HG03095 (cell line): ENCODE data around the gene CDC42BPA.
"Not testable (repeated sequence)": the region's sequence is repeated elsewhere in the genome, so short reads cannot be mapped to it uniquely, and the experiment has no call there.

Experiments used
- ATAC-seq: cut with Tn5 transposase; IDR thresholded peaks from one replicate; pipeline ENCODE4 v1.9.1; 2021; ENCODE audit warnings: moderate library complexity; ENCODE audit not compliant: unreplicated experiment

CDC42BPA gene

DNA sequence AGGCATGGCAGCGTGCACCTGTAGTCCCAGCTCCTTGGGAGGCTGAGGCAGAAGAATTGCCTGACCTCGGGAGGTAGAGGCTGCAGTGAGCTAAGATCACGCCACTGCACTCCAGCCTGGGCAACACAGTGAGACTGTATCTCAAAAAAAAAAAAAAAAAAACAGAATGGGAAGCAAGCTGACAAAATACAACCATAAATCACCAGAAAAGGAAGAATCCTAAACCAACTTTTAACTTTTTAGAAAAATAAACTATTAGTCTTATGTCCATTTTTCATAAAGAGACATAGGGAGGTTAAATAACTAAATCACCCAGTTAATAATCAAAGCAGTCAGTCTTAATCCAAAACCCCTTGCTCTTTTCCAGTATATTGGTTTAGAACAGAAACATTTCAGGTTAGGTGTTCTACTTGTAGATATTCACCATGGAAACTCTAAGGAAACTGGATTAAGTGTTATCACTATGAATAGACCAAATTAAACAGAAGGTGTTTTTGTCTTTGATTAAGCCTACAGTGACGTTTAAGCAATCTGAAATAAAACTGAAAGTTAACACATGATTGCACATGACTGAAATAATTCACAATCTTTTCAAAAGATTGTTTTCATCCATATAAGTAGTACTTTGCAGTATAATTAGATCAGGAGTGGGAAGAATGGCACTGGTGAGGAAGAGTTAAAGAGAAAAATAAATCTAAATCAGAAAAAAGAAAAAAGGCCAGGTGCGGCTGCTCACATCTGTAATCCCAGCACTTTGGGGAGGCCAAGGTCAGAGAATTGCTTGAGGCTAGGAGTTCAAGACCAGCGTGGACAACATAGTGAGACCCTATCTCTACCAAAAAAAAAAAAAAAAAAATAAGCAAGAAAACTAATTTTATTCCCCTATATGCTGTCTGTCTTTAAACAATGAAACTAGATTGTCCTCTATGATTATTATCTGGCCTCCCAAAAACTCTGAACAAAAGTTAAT is 9.6 kb downstream of the CDC42BPA start:
- no peak for ATAC-seq

- ATAC-seq: no peak
Measured at GRCh38 chr1:227306689-227307088, 11.6 kb downstream of the CDC42BPA start.

- ATAC-seq: no peak
Measured at GRCh38 chr1:227305894-227306626, 12.2 kb downstream of the CDC42BPA start.

- ATAC-seq: no peak
Measured at GRCh38 chr1:227304665-227305064, 13.6 kb downstream of the CDC42BPA start.

GRCh38 chr1:227303662-227304061 is 14.6 kb downstream of the CDC42BPA start:
- no peak for ATAC-seq

DNA sequence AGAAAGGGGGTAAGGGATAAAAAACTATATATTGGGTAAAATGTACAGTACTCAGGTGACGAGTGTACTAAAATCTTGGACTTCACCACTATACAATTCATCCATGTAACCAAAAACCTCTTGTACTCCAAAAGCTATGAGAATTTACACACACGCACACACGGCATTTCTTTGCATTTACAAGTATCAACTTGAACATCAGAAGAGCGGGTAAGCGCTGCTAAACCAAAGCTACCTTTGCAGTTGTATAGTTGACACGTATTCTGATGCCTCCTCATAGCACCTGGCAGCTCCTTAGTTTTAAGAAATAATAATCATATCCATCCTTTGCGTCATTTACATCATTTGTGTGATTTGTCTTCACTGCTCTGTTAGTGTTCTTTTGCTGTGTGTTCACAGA is 17.6 kb downstream of the CDC42BPA start:
- no peak for ATAC-seq

- no peak for ATAC-seq
Measured at GRCh38 chr1:227299688-227300087, 18.6 kb downstream of the CDC42BPA start.

DNA sequence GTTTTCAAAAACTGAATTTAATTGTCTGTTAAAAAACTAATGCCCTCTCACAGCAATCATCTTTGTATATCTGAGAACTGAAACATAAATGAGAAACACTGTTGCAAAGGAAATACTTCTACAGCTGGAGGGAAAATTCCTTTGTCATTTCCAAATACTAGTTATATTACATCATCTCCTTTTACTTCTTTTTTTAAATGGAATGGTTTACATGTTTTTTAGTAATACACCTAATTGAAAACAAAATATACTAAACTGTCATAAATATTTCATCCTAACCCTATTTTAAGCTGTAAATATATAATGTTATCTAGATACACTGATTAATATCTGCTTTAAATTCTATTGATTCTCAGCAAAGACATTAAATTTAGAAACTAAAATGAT is 19.1 kb downstream of the CDC42BPA start:
- ATAC-seq: no peak

- ATAC-seq: no peak
Measured at GRCh38 chr1:227298512-227299240, 19.6 kb downstream of the CDC42BPA start.

DNA sequence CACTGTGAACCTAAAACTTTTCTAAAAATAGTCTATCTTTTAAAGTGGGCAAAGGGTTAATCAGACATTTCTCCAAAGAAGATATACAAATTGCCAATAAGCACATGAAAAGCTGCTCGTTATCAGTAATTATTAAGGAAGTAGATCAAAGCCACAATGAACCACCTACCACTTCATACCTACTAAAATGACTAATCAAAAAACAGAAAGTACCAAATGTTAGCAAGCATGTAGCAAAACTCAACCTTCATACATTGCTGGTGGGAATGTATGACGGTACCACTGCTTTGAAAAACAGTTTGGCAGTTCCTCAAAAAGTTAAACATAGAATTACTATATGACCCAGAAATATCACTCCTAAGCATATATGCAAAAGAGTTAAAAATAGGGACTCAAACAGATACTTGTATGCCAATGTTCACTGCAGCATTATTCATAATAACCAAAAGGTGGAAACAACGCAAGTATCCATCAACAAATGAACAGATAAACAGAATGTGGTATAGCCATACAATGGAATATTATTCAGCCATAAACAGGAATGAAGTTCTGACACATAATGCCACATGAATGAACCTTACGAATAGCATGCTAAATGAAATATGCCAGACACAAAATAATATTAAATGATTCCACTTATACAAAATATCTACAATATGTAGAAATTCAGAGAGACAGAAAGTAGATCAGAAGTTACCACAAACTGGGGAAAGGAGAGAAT is 21.1 kb downstream of the CDC42BPA start:
- no peak for ATAC-seq

DNA sequence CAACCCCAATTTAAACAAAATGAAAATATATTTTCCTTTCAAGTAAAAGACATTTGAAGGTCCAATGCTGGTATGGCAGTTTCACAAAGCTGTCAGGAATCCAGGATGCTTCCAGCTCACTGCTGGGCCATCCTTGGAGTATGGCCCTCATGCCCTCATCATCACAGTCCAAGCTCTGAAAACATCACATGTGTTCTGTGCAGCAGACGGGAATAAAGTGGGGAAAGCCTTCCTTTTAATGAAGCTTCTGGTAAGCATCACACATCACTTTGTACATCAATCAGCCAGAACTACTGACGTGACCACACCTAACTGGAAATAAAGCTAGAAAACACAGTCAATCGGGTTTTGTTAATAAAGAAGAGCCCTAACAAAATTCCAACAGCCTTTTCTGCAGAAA is 22.7 kb downstream of the CDC42BPA start:
- ATAC-seq: no peak

DNA sequence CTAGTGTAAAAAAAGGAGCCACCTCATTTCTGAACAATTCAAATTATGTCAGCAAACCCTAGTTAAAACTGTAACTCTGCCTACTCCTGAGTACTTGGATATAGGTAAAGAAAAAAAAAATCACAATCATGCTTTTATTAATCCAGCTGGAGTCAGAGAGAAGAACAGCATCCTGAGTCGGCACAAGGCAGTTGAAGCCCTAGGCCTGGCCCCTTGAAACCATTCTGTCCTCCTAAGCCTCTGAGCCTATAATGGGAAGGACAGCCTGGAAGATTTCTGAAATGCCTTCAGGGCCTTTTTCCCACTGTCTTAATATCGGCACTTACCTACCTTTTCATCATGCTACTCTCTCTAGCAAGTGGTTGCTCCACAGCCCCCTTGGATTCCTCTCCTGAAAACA is 32.5 kb downstream of the CDC42BPA start:
- ATAC-seq: no peak

- ATAC-seq: no peak
Measured at GRCh38 chr1:227281371-227281770, 36.9 kb downstream of the CDC42BPA start.

- no peak for ATAC-seq
Measured at GRCh38 chr1:227280836-227281235, 37.5 kb downstream of the CDC42BPA start.

GRCh38 chr1:227276156-227276693 is 42.1 kb downstream of the CDC42BPA start:
- not testable (repeated sequence) for ATAC-seq

DNA sequence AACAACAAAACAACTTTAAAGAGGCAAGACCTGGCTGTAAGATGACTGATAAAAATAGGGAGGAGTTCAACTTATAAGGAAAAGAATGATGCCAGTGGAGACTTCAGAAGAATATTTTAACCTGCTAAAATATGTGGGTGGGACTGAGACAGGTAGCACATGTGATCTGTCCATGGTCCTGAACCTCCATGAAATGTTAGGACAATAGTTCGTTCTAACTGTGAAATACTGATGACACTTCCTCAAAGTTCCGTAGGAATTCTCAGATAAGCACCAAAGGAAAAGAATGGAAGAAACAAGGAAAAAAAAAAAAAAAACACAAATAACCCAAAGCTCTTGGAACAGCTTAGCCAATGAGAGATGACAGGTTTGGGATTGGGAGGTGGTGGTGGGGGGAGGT is 44.7 kb downstream of the CDC42BPA start:
- no peak for ATAC-seq

DNA sequence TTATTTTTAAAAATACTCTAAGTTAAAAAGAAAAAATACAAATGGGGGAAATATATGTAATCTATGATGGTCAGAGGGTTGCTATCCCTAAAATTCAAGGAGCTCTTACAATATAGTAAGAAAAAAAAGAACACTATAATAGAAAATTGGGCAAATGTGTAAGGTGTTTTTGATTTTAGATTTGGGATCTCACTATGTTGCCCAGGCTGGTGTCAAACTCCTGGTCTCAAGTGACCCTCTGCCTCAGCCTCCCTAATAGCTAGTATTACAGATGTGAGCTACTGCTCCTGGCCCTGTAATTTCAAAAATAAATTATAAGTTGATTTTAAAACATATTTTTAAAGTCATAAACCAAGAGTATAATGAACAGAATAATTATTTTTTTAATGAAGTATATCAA is 45.9 kb downstream of the CDC42BPA start:
- ATAC-seq: no peak

- no peak for ATAC-seq
Measured at GRCh38 chr1:227270554-227270953, 47.7 kb downstream of the CDC42BPA start.

- no peak for ATAC-seq
Measured at GRCh38 chr1:227268943-227269342, 49.3 kb downstream of the CDC42BPA start.

DNA sequence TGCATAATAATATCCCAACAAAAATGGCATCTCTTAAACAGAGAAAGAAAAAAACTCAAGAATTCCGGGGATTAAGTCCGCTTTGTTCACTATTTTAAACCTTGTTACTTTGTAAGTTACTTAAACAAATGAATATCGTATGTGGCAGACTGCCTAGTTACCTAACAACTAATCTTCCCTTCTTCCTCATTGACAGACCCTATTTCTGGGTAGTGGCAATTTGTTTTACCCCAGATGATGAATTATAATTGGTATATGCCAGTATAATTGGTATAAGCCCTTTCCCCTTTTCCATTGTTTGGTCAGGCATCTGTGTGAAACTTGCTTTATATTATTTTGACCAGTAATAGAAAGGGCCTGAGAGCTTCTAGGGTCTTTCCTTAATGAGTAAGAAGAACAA is 52.4 kb downstream of the CDC42BPA start:
- no peak for ATAC-seq
